H1 (cell line): Measurements from ENCODE around the gene MAGEC3. TPM values are rescaled to one million over a fixed set of nuclear protein-coding genes. Genes with fewer than 3 reads are reported as not detected.

Source experiments
- polyA plus RNA-seq, 7 experiments: library from polyadenylated mRNA; depleted of rRNA in 3 of 7; stranded (reverse) in 5 of 7; unstranded in 2 of 7; fragments of >200 nt in 5 of 7; fragments of 200-250 nt in 2 of 7; gene quantifications; 1 replicate in 5 of 7; 2 replicates in 1 of 7; 4 replicates in 1 of 7; pipeline versions ENCODE4 v1.2.1 to v1.2.3, GENCODE V29; 2011 to 2013; ENCODE audit warnings: missing spikeins in 2 of 7, mixed read lengths in 2 of 7
- total RNA-seq: library from RNA; stranded (reverse); fragmentation: NEBNext Ultra II Directional; extraction: Animal tissue kit (Norgen Biotek cat#: 25700); gene quantifications from 2 replicates; pipeline ENCODE4 v1.2.1, GENCODE V29; 2021
- TF ChIP-seq, protein P1 (sequence below): IDR thresholded peaks from 2 replicates; pipeline ENCODE4 v1.6.1; 2012; ENCODE audit warnings: inconsistent platforms

The MAGEC3 gene
- total and polyA plus RNA-seq, 2 of the 8 experiments (the other 6 are each of a cell fraction or from before 2014, with no cell fraction given): not detected

- TF ChIP-seq, protein P1, sequence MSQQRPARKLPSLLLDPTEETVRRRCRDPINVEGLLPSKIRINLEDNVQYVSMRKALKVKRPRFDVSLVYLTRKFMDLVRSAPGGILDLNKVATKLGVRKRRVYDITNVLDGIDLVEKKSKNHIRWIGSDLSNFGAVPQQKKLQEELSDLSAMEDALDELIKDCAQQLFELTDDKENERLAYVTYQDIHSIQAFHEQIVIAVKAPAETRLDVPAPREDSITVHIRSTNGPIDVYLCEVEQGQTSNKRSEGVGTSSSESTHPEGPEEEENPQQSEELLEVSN: no peak
- TF ChIP-seq, all 59 proteins: peak for 0
Measured at GRCh38 chrX:141839856-141840255, 1.7 kb downstream of the MAGEC3 start (continued).
